GM19025 (cell line): ENCODE results near the gene KIAA1614.
A peak's percentile ranks its signal among the peaks of the same experiment; 100 is the strongest.

Source experiments
- ATAC-seq: cut with Tn5 transposase; IDR thresholded peaks from one replicate; pipeline ENCODE4 v1.9.1; 2021; ENCODE audit warnings: mild to moderate bottlenecking, low read depth, moderate library complexity; ENCODE audit not compliant: unreplicated experiment

Gene KIAA1614, protein sequence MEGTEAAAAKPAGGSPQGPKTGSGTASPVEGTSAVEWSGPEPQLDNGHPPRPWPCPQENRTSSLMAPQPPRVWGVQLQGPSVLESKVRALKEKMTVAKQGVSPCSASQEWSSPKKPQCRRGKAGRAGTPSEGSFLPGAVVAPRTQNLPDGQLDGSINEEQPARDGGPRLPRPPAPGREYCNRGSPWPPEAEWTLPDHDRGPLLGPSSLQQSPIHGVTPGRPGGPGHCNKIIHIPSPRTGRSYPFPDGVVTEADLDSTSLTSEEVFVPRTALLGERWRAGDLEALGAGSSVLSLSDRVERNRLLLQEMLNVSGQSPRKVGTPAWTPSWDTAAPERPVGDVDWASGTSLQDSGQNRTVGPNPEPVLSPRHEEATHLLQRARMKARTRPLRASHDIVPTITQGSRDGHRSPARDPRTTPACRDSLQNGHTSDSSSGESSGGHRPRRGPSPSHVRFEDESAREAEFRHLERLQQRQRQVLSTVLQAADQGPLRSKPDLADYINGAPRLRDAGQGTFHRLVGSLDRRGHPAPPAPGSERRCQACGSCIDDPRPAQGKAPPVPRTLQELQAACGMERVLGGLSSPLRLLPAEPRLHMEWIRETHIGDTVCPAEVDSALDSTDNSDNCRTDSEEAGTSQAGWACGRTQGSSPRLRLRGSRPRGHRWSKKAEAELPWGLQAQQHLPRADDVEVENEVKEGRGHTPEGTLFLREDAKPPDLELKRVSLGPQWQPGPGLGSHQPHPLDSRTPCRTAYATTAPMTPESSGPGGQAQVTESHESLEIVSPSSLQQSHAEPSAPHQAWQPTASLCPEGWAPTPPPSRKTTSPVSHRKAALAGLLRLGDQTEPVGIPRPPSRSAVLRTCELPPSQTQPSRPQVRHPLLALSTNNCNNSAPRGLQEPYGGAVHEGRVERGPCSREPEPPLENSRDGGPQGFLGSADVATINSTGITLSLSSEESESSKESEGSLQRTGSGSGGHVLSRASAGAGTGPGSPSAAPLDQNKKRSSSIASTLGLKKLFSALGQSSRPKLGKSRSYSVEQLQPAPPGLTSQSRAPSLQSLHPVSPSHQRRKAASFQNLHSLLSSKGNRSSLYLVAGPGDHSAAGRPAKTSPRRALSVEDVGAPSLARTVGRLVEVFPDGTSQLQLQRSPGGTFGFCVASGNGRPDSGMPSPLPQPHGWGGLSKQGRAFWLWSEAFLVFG

DNA sequence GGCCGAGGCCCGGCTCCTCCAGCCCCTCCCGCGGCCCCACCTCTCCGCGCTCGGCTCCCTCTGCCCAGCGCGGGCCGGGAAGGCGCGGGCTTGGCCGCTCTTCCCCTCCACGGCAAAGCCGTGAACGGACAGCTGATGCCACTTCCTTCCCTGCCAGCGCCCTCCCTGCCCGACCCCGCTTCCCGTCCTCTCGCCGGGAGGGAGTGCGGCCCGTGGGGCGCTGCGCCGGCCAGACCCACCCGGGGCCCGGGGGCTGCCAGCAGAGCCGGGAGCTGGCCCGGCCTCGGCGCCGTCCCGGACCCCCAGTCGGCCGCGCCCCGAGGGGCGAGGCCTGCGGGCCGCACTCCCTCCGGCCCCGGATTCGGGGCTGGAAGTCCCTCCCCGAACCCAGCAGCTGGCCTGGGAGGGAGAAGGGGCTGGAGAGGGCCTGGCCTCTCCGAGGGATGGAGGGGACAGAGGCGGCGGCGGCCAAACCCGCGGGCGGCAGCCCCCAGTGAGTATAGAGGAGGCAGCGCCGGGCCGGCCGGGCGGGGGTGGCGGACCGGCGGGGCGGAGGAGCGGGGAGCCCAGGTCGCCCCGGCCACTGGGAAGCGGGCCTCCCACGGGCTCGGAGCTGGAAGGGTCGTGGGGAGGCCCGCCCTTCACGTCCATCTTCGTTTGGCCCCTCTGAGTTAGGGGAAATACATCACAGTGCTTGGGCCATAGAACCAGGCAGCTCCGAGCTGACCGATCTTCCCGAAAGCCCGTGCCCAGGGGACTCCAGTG is at the start of gene KIAA1614:
Gene KIAA1614 (plus strand): TSS at position 97 of the 765 bp plus-strand sequence. CDS start 347 bp downstream, at position 444.
- peak; percentile 27 for ATAC-seq

DNA sequence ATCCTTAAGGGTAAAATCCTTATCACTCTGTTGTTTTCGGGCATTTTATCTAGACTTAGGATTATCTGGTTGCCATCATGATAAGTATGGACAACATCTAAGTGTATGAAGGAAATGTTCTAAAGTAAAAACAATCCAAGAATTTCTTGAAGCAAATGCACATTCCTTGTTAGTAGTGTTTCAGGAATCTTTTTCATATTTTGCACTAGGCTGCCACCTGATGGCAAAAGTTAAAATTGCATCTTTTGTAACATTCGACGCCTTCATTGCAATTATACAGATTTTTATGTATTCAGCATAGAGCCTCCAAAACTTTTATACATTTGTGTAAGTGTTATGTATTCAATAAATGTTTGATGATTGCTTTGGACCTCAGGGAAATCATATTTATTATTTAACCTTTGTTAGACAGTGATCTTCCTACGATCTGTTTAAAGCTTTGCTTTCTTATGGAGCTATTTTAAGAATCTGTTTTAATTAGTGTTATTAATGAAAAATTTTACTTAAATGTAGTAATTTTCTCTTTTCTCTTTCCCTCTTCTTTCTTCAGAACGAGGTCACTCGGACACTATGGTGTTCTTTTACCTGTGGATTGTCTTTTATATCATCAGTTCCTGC is 49.4 kb upstream of the KIAA1614 start:
- ATAC-seq = no peak

DNA sequence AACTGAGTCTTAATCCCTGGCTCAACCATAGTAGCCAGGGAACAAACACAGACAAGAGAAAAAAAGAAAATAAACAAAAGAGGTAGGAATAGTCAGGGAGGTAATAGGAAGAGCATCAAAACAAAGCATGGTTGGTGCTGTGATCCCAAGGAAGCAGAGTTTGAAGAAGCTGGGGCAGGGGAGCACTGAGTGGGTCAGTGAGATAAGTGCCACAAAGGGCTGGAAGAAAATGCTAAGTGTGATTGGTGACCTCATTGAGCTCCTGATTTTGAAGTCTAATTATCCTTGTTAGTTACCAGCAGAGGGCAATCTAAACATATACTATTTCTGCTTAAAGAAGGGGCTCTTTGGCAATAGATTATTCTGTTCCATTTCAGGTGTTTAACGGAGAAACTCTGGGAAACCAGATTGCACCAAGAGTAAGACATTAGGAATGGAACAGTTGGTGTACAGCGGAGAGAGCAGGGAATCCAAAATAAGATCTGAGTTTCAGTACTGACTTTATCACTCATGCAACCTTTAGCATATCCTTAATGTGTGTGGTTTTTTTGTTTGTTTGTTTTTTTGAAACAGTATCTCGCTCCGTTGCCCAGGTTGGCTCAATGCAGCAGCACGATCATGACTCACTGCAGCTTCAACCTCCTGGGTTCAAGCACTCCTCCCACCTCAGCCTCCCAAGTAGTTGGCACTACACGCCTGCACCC is 30.7 kb upstream of the KIAA1614 start:
- ATAC-seq = no peak

DNA sequence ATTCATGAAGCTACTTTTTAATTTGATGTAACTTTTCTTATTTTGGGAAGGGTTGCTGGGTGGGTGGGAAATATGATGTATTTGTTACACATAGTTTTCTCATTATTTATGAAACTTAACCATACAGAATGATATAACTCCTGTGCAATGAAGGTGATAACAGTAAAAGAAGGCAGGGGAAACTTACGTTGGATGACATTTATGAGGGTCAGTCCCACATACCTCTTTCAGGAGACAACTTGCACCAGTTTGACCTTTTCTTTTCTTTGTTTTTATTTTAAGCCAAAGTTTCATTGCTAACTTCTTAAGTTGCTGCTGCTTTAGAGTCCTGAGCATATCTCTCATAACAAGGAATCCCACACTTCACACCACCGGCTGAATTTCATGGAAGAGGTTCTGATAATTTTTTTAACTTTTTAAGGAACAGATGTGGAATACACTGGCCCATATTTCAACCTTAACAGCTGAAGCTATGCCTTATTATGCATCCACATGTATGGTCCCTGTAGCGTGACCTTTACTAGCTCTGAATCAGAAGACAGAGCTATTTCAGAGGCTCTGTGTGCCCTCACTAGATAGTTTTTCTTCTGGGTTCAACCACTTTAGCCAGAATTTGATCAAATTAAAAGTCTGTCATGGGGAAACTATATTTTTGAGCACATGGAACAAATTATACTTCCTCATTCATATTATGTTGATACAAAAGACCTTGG is 28.0 kb upstream of the KIAA1614 start:
- ATAC-seq = no peak

DNA sequence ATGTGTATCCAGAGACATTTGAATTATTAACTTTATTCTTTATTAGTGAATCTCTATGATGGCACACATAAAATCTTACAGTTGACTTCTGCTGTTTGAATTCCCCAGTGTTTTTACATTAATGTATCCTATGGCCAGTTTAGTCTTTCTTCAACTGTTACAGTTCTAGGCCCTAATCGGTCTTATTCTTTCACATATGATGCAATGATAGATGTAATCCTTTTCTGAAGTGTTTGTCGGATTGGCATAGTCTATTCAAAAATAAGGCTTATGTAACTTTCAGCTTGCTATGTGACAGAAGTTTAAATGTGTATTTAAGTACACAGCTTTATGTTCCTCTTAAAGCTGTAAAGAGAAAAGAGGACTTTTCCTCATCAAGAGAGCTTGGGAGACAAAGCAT is 26.4 kb upstream of the KIAA1614 start:
- no peak for ATAC-seq

DNA sequence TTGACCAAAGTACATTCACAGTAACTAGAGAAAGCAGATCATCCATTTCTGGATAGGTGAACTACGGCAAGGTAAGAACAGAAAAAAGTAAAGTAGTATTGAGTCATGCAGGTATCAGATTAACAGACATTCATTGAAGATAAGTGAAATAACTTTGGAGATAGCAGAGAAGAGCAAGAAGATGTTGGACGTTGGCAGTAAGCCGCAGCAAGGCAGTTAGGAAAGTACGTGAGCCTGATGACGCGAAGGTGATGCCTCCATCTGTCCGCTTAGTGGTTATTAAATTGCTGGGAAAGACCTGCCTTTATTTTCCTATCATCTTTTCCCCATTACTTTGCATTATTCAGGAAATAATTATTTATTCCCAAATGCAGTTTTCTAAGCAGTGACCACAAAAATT is 24.9 kb upstream of the KIAA1614 start:
- no peak for ATAC-seq

DNA sequence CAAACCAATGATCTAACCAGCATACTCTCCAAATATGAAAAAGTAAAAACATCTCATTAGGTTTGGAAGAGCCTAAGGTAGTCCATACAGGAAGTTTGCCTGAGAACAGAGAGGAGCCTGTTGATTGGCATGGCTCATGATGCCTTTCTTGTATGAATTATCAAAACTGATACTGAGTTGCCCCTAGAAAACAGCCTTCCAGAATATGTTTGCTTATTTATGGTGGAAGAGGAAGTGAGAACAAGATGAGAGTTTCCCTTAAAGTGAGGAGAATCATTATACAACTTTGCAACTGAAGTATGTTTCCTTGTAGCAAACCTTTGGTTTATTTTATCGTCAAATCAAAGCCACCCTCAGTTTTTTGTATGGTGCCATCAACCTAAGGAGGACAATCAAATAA is 23.8 kb upstream of the KIAA1614 start:
- ATAC-seq = peak; percentile 78

DNA sequence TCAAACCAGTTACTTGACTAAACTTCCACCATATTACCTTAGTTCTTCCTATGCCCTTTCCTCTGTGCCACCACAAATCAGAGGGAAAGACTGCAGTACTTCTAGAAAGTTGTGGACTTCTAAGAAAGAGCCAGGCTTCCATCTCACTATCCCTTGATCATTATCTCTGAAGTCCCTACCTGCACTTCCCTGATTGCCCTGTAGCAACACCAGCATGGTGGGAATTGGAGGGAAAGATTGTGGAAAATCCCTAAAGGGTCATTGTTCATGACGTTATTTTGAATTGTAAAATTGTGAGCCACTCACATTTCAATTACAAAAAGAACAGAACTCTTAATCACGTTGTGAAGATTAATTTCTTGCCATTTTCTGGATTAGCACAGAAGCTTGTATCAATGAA is 23.4 kb upstream of the KIAA1614 start:
- ATAC-seq = no peak

DNA sequence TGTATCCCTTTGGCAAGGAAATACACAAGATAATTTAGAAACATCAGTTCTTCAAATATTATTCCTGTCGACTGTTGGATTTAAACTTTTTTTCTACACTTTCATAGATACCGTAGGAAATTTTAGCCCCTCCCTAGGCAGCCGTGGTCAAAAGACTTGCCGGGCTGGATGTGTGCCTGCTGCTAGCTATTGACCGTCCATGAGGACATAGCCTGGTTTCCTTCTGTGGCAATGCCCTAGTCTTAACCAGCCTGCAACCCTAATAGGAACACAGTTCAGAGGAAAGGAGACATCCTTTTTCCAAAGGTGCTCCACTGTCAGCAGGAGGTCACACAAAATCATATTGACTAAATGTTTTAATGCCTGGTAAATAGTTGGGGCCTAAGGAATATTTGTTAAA is 20.4 kb upstream of the KIAA1614 start:
- ATAC-seq = no peak

DNA sequence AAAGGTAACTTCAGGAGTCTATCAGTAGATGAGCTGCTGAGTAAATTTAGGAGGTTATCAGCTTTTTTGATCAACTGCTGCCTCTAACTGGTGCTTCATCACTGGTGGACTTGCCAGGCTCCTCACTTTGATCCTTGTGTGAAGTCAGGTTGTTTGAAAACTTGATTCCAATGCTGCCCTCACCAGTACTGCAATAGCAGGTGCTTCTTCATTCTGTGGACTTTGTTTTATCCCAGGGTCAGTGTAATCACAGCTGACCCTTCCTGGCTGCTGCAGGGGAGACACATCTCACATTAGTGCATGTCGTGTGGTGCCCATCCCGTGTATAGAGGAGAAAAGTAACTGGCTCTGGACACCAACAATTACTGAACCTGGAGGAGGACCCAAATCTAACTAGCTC is 20.0 kb upstream of the KIAA1614 start:
- ATAC-seq = no peak

DNA sequence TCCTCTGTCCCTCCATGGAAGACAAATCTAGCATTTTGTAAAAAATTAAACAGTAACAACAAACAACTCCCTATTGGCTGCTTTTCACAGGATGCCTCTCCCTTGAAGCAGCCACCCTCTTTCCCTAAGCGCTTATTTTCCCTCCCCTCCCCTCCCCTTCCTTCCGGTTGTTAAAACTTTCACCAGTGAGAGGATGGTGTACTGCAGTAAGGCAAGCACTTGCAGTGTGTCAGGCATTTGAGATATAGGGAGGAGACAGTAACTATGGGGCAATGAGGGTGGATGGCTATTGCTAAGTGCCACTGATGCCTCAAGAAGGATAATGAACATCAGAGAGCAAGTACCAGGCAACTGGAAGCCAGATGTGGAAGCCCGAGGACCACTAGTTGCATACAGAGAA is 19.1 kb upstream of the KIAA1614 start:
- no peak for ATAC-seq

DNA sequence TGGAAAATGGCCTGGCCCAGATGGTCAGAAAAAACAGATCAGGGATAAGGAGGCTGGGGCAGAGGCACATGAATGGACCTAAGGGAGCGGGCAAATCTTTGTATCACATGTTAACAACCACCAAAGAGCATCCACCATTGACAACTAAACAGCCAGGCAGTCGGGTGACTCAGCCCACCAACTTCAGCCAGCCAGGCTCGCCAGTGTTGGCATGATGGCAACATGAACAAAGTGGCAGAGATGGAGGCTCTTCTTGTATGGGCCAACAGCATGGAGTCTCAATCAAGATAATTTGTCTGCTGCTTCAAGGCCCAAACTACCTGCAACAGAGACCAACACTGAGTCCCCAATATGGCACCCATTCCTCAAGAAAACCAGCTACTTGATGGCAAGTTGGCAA is 16.5 kb upstream of the KIAA1614 start:
- ATAC-seq = no peak

DNA sequence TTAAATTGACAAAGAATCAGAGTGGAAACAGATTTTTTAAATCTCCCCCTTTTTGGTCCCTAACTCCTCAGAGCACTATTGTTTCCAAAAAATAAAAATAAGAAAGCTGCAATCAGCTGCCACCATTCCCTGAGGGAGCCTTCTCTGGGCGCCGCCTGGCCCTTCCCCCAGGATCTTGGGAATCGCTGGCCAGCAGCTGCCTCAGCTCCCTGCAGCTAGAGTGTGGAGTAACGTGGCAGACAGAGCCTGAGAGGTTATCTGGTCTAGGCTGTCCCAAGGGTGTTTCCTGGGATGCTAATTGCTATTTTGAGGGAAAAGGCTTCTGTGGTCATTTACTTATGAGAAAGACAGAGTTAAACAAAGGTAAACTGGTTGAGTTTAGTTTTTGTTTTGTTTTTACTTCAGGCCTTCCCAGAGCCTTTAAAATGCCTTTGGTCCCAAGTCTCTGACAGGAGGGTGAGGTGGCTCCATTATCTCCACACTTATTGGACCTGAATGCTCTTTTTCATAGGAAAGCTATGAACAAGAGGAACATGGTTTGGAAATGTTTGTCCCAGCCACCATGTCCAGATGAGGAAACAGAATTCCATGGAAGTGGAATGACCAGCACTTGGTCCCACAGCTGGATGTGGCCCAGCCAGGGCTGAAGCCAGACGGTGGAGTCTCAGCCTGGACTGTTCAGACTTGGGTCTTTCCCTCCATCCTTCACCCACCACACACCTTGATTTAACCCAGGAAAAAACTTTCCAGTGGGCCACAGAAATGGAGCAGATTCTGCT is 14.1 kb upstream of the KIAA1614 start:
- ATAC-seq = no peak

DNA sequence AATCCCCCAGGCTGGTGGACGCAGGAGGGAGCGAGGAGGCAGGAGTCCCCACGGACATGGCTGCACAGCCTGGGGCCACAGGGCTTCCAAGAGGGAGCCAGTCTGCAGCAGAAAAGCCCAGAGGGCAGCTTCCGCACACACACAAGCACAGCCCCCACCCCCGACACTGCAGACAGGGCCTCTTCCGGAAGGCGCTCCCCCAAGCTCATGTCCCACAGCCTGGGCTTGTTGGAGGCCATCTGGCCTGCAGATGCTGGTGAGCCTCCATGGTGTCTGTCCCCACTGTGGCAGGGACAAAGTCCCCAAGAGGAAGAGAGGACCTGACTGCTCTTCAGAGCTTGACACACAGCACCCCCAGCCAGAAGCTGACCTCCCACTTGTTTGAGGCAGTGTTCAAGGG is 13.4 kb upstream of the KIAA1614 start:
- ATAC-seq = no peak

DNA sequence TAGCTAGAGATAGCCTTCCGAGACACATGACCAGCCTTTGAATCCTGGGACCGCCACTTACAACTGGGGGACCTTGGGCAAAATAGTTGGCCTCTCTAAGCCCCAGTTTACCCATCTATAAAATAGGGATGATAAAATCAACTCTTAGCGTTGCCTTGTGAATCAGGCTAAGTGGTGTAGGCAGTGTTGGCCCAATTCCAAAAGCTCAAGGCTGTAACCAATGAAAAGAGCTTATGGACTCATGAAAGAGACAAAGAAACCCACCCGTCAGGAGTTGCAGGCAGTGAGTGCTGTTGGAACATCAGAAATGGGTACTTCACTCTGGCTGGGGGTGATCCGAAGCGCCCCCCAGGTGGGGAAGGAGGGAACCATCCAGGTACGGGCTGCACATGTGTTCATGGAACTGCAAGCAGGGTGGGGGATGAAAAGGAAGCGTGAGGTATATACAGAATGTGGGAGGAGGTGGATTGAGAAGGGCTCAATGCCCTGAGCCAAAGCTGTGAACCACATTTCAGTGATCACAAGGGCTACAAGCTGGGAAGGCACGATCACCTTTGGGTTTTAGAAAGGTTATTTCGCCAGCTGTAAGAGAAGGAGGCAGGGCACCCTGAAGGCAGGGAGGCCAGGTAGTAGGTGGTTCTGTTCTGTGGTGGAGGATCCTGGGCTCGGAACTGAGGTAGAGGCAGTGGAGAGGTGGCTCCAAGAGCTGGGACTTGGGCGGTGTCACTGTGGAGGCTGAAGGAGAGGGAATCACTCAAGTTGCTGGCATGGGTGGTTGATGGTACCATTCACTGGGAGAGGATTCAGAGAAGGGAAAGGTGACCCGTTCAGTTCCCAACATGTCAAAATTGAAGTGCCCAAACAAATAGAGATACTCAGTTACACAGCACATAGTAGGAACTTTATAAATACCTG is 11.4 kb upstream of the KIAA1614 start:
- no peak for ATAC-seq

DNA sequence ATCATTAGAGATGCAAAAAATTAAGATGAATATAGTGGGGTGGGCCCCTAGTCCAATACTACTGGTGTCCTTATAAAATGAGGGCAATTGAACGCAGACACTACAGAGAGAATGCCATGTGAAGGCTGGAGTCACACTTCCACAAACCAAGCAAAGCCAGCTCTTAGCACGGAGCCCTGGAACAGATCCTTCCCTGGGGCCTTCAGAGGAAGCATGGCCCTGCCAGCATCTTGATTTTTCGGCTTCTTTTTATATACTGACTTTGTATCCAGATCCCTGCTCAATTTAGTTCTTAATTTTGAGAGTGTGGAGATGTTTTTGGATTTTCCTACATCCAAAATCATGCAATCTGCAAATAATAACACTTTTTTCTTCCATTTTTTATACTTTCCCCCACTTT is 10.2 kb upstream of the KIAA1614 start:
- ATAC-seq = no peak

DNA sequence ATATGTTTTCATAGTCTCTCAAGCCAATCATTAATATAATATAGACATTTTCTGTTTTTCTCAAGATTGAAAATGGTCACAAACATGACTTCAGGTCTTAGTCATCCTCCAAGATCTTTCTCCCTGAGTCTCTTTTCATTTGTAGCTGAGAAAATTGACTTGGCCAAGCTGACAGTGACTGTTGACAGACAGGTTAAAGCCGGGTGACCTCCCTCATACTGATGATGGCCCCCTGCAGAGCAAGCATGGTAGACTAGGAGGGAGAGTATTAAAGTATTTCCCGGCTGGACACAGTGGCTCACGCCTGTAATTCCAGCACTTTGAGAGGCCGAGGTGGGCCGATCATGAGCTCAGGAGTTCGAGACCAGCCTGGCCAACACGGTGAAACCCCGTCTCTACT is 6.8 kb upstream of the KIAA1614 start:
- no peak for ATAC-seq
